Measurements from ENCODE around the gene MACIR.

The MACIR gene

DNA sequence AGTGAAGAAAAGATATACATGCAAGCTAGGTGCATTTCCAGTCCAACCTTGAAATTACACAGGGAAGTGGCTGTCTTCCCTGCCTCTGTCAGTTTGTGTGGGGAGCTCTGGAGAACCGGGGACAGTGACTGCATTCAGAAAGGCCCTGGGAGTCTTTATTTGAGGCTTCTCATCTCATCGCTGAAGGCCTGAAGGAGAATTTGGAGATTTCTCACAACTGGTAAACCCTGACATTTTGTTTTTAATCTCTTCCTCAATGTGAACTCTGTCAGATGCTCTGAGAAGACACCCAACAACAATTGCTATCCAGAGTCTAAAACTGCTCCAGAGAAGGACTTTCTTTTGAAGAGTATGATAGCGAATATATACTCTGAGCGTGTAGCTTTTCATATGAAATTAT, 33.0 kb downstream of the MACIR start:
- DNase-seq (ENCODE audit: low read depth) = no peak

DNA sequence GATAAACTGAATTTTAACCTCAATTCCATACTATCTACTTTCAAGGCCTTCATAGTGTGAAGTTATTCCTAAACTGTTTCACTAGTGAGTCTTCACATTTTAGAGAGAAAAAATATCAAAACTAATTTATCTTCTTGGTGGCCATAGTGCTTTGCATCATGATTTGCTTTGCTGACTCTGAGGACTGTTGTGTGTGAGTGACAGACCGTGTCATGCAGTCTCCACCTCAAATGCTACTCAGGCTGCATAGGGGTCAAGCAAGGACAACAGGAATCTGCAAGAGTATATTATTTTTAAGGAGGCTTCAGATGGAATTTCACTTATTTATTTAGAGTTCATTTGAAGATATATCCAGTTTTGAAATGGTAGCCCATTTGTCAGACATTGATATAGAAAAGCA, 34.5 kb downstream of the MACIR start:
- DNase-seq (ENCODE audit: low read depth) = no peak

DNA sequence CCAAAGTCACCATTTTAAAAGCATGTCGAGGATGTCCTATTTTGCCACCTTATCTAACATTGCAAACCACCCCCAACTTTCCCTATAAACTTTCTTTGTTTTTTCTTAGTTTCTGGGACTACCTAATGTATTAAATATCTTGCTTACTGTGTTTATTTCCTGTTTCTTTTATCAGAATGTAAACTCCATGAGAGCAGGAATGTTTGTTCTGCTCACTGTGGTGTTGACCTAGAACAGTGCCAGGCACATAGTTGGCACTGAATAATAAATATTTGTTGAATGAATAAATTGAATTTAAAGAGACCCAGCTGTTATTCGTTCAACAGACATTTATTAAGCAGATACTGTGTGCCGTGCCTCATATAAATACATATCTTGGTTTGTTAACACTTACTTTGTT, 35.2 kb downstream of the MACIR start:
- no peak for DNase-seq (ENCODE audit: low read depth)

DNA sequence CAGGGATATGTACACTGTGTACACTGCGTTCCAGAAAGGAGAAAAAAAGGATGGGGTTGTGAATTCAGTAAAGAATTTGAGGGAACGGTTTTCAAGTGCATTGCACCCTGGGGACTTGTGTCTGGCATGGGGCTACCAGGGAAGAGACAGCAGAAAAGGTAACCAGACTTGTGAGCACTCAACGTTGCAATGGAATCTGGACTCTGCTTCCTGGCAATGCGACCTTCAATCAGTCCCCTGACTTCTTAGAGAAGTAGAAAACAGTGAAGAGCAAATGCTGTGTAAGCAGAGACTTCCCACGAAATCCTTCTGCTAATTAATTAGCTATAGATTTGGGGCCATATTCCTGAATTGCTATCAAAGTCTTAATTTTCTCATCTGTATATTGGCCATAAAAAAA, 36.3 kb downstream of the MACIR start:
- DNase-seq (ENCODE audit: low read depth) = no peak

DNA sequence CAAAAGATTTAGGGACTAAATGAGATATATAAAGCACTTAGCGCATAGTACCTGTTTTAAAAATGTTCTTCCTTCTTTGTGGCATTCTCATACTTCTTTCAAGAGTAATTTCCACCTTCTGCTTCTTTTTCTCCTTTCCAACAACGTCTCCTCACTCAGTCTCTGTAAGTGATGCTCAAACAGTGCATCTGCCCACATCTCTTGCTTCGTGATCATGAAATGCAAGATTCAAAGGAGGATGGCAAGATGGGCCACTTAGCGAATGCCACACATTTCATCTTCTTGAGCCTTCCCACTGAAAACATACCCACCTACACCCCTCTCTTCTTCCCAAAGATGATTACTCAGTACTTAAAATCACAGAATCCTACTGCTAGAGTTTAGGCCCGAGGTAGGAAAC, 36.9 kb downstream of the MACIR start:
- no peak for DNase-seq (ENCODE audit: low read depth)

DNA sequence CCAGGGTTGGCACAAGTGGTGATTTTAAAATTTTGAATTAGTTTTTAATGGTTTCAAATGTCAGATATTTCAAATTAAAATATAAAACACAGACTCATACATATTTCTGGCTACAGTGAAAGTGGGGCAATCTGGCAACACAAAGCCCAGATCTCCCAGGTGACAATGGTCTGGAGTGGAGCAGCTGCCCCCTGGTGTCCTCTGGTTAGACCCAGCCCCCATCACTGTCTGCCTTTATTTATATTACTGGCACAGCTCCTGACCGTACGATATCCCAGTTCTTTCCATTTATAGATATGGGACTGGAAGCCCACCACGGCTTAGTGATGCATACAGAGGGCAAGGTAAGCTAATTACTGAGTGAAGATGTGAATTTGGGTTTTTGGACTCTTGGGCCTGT, 37.3 kb downstream of the MACIR start:
- no peak for DNase-seq (ENCODE audit: low read depth)

DNA sequence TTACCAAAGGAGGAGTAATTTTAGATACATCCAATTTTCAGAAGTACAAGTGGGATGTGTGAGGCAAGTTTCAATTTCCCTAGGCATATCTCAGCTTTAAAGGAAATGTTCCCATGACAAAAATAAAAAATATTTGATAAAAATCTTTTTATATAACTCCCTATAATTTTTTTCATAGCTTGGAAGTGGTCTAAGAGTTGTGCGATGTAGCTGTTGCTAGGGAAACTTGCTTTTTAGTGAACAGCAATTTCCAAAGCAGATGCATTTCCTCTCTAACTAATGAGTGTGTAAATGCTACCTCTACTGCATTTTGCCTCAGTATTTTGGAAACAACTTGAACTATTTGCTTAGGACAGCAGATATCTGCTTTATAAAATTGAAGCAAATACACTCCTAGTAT, 39.6 kb downstream of the MACIR start:
- DNase-seq (ENCODE audit: low read depth) = no peak

DNA sequence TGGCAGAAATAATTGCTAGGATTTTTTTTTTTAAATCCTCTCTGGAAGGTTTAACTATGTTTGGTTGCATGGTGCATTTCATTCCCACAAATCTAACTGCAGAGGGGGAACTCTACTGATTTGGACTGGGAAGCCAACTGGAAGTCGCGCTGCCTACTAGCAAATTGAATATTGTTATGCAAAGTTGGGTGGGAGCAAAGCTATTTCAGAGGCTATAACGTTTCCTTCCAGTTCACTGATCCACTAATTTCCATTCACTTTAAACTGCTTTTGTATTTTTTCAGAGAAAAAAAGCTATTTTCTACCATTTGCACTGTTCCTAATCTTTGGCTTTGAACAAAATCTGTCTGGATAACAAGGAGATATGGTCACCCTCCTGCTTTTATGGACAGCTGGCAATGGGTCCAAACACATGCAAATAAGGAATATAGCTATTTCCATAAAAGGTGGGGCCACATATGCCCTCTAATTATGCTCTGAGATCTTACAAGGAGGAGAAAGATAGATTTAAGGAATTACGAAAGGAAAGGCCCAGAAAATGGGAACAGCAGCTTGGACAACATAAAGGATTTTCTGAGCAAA, 40.1 kb downstream of the MACIR start:
- DNase-seq (ENCODE audit: low read depth) = no peak

DNA sequence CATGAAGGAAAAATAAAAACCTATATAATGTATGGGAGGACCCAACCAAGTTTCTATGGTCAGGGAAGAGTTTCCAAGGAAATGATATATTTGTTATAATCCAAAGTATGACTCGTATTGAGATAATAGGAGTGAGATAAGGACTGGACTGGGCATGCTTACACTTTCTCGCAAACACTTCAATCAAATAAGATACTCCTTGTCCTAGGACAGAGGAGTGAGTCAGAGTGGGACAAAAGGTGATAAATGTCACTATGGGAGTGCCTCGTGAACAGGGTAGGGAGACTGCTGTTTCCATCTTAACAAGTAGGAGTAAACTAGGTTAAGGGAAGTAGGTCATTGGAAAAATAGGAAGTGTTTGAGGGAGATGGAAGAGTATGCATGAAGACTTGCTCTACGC, 47.2 kb downstream of the MACIR start:
- DNase-seq (ENCODE audit: low read depth) = no peak

DNA sequence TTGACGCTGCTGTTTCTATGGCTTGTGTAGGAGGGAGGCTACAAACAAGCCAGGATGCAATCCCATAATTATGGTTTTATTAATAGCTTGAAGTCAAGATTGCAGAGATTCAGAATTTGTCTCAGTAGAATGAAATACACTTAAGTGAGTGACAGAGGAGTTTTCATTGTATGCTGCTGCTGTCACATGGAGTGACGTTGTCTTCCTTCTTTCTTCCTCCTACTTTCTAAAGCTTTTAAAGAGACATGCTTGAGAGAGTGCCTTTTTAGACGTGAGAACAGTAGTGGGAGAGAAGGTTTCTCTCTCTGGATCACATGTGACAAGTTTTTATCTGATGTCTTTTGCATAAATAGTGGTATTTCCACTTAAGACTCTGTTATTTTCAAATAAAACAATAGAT, 48.9 kb downstream of the MACIR start:
- DNase-seq (ENCODE audit: low read depth) = no peak

DNA sequence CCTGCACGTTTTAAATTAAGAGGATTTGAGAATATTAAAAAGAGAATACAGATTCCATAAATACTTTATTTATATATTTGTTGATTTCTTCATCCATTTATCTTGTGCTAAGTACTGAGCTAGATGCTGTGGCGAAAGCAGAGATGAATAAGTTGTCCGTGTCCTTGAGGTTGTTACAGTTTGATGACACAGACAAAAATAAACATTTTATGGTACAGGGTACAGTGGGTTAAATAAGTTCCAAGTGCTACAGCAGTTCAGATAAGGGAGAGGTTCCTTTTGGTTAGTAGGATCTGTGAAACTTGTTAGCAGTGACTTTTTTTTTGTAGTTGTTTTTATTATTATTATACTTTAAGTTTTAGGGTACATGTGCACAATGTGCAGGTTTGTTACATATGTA, 50.2 kb downstream of the MACIR start:
- DNase-seq (ENCODE audit: low read depth) = no peak

DNA sequence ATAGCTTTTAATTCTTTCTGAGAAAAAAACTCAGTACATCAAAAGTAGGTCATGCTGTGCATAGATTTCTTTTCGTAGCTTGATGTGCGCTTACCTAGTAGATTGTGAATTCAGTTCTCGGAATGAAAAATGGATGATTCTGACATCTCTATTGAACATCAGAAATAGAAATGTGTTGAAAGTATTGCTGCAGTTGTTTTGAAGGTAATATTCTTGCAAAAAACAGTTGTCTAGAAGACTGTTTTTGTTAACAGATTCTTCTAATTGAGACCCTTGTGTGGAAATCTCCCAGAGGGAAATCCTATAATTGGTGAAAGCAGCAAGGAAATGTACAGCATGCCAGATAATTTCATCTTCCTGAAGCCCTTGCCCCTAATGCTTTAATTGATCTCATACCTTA, 54.5 kb downstream of the MACIR start:
- no peak for DNase-seq (ENCODE audit: low read depth)

DNA sequence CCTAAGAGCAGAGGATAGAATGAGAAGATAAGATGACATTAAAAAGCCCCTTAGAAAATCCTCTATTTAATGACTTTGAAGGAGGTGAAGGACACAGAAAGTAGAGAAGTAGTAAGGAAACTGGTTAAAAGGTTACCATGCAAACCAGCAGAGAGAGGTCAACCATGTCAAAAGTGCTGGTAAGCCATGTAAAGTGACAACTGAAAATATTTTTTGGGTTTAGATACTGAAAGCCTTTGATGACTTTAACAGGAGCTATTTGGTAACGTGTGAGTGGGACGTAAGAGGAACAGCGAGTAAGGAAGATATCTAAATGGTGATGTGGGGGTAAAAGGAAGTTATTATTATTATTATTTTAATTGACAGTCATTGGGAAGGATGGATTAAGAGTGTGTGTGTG, 56.9 kb downstream of the MACIR start:
- DNase-seq (ENCODE audit: low read depth) = no peak

DNA sequence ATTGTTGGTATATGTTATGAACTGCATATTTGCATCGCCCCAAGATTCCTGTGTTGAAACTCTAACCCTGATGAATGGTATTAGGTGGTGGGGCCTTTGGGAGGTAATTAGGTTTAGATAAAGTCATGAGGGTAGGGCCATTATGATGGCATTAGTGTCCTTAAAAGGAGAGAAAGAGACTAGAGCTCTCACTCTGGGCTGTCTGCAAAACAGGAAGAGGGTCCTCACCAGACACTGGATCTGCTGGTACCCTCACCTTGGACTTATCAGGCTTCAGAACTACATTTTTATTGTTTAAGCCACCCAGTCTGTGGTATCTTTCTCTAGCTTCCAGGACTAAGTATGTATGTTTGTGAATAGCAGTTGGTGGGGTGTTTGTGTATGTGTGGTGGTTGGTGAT, 68.9 kb downstream of the MACIR start:
- DNase-seq (ENCODE audit: low read depth) = no peak

DNA sequence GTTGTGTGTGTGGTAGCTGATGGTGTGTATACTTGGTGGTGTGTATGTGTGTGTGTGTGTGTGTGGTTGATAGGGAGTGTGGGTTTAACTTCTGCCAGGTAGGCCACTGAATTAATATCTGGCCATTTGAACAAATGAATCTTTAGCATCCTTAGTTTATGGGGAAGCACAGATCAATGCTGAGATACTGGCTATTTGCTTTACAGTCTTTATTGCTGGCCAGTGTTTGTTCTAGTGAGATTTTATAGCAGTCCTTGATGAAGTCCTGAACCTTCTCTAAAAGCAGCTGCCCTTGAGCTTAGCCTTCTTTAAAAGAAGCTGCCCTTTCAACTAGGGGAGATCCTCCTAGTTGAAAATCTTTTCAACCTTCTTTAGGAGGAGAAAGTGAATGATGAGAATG, 69.3 kb downstream of the MACIR start:
- no peak for DNase-seq (ENCODE audit: low read depth)

All from stimulated activated CD8-positive, alpha-beta memory T cell treated with anti-CD3 and anti-CD28 coated beads, Interleukin-4, amount 100 ng/mL, for 24 hours (primary cell).